Vagina (tissue), 2 donors: ENCODE measurements around the gene DEAF1.

ENCODE experiments used
- POLR2A ChIP-seq, 2 donors: fragments of 450-650 bp; IDR thresholded peaks; one replicate each; pipeline ENCODE4 v1.6.1; 2017; ENCODE audit warnings: antibody characterized with exemption in 2 of 2, mild to moderate bottlenecking in 2 of 2, moderate library complexity in 2 of 2
- TF ChIP-seq, protein P1 (sequence below), 3 experiments: fragments of 450-650 bp in 2 of 3; fragments of 200-600 bp in 1 of 3; sonication (generic) in 1 of 3; IDR thresholded peaks; one replicate each; pipeline ENCODE4 v1.5.1; 2017 to 2019; ENCODE audit warnings: antibody characterized with exemption in 3 of 3, mild to moderate bottlenecking in 2 of 3, moderate library complexity in 2 of 3

- TF ChIP-seq POLR2A (IDR thresholded peaks at IDR 0.05) = no peak
- TF ChIP-seq, protein P1, sequence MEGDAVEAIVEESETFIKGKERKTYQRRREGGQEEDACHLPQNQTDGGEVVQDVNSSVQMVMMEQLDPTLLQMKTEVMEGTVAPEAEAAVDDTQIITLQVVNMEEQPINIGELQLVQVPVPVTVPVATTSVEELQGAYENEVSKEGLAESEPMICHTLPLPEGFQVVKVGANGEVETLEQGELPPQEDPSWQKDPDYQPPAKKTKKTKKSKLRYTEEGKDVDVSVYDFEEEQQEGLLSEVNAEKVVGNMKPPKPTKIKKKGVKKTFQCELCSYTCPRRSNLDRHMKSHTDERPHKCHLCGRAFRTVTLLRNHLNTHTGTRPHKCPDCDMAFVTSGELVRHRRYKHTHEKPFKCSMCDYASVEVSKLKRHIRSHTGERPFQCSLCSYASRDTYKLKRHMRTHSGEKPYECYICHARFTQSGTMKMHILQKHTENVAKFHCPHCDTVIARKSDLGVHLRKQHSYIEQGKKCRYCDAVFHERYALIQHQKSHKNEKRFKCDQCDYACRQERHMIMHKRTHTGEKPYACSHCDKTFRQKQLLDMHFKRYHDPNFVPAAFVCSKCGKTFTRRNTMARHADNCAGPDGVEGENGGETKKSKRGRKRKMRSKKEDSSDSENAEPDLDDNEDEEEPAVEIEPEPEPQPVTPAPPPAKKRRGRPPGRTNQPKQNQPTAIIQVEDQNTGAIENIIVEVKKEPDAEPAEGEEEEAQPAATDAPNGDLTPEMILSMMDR (IDR thresholded peaks at IDR 0.05) = no peak
Measured at GRCh38 chr11:724778-725386, 29.9 kb upstream of the DEAF1 start.
